Measurements from ENCODE around the gene MAP7.

- TF ChIP-seq POLR2A (IDR thresholded peaks at IDR 0.05; ENCODE audit: low read depth, low read length) (no peak), TAF1 (IDR thresholded peaks at IDR 0.05; ENCODE audit: borderline replicate concordance, low read depth, low read length) (no peak), POLR2AphosphoS5 (IDR thresholded peaks at IDR 0.05; ENCODE audit: low read depth, low read length) (no peak)
Measured at GRCh38 chr6:136438441-136438840, 111.8 kb downstream of the MAP7 start.

All from GM12892 (cell line).